K562 (cell line): ENCODE data around the gene OTUD5. TPM values are rescaled to one million over a fixed set of nuclear protein-coding genes. Genes with fewer than 3 reads are reported as not detected.

Experiments used
- ADNP ChIP-seq: fragments of 200-800 bp; sonication (Bioruptor generic); IDR thresholded peaks from 2 replicates; pipeline ENCODE4 v1.6.1; 2016; ENCODE audit warnings: missing genetic modification characterization, missing compliant biosample characterization
- BRCA1 ChIP-seq, 2 experiments: fragments of 450-650 bp in 1 of 2; sonication (generic) in 1 of 2; formaldehyde crosslinking in 1 of 2; IDR thresholded peaks; 2 replicates each; pipeline versions ENCODE4 v1.5.0 to v1.6.1; 2017 to 2020; ENCODE audit warnings: mild to moderate bottlenecking in 1 of 2, missing genetic modification reagents in 1 of 2
- BRD9 ChIP-seq: fragments of 450-650 bp; IDR thresholded peaks from 2 replicates; pipeline ENCODE4 v1.6.1; 2018; ENCODE audit warnings: low read depth; ENCODE audit not compliant: partially characterized antibody
- CCAR2 ChIP-seq: fragments of 200-400 bp; formaldehyde crosslinking; IDR thresholded peaks from 2 replicates; pipeline ENCODE4 v1.6.1; 2017; ENCODE audit warnings: mild to moderate bottlenecking, low read depth, low read length
- CHD1 ChIP-seq: fragments of 200-600 bp; sonication (generic); IDR thresholded peaks from one replicate; pipeline ENCODE4 v1.6.1; 2012; ENCODE audit warnings: mild to moderate bottlenecking, moderate library complexity, low read length, inconsistent platforms
- CSDE1 ChIP-seq, 2 experiments: fragments of 450-650 bp; IDR thresholded peaks; 2 replicates each; pipeline ENCODE4 v1.6.1; 2016; ENCODE audit warnings: mild to moderate bottlenecking in 1 of 2
- EP300 ChIP-seq: IDR thresholded peaks from 2 replicates; pipeline ENCODE4 v1.6.1; 2012; ENCODE audit warnings: low read length, improper control_type of control experiment
- IFI16 ChIP-seq: fragments of 250-450 bp; sonication (Bioruptor Pico); IDR thresholded peaks from 2 replicates; pipeline ENCODE4 v2.1.2; 2022; ENCODE audit warnings: mild to moderate bottlenecking, inconsistent platforms
- JUN ChIP-seq, 2 experiments: sonication (generic) in 1 of 2; formaldehyde crosslinking in 1 of 2; IDR thresholded peaks; 2 replicates each; pipeline versions ENCODE4 v1.6.1 to v1.8.0; 2012 to 2022; ENCODE audit warnings: borderline replicate concordance in 2 of 2, mild to moderate bottlenecking in 2 of 2, improper control_type of control experiment in 1 of 2, low read depth in 1 of 2, low read length in 1 of 2, missing genetic modification reagents in 1 of 2
- MXD1 ChIP-seq: fragments of 250-450 bp; sonication (Bioruptor Pico); IDR thresholded peaks from 2 replicates; pipeline ENCODE4 v1.8.0; 2021; ENCODE audit warnings: borderline replicate concordance, mild to moderate bottlenecking, moderate library complexity; ENCODE audit not compliant: poor library complexity, severe bottlenecking
- NBN ChIP-seq: fragments of 450-650 bp; IDR thresholded peaks from 2 replicates; pipeline ENCODE4 v1.6.1; 2016; ENCODE audit warnings: low read depth, mild to moderate bottlenecking
- NFE2 ChIP-seq: IDR thresholded peaks from 2 replicates; pipeline ENCODE4 v1.6.1; 2014; ENCODE audit warnings: antibody characterized with exemption, low read depth
- NFRKB ChIP-seq: fragments of 450-650 bp; IDR thresholded peaks from 2 replicates; pipeline ENCODE4 v1.6.1; 2016; ENCODE audit warnings: low read depth
- NR2F6 ChIP-seq: fragments of 450-650 bp; formaldehyde crosslinking; IDR thresholded peaks from 2 replicates; pipeline ENCODE4 v1.4.0; 2020; ENCODE audit warnings: mild to moderate bottlenecking
- POLR2AphosphoS2 ChIP-seq: IDR thresholded peaks from 2 replicates; pipeline ENCODE4 v1.6.1; 2012; ENCODE audit warnings: low read length, improper control_type of control experiment
- POLR2AphosphoS5 ChIP-seq: IDR thresholded peaks from 2 replicates; pipeline ENCODE4 v1.6.1; 2011; ENCODE audit warnings: mild to moderate bottlenecking, low read depth, low read length, moderate library complexity; ENCODE audit not compliant: control insufficient read depth, insufficient read depth
- RUNX1 ChIP-seq: sonication (generic); IDR thresholded peaks from 2 replicates; pipeline ENCODE4 v1.6.1; 2016; ENCODE audit warnings: antibody characterized with exemption, low read depth
- SIX5 ChIP-seq, 2 experiments: IDR thresholded peaks; 2 replicates each; pipeline ENCODE4 v1.6.1; 2011; ENCODE audit warnings: low read length in 2 of 2, borderline replicate concordance in 1 of 2, low read depth in 1 of 2, mild to moderate bottlenecking in 1 of 2, moderate library complexity in 1 of 2; ENCODE audit not compliant: insufficient read depth in 1 of 2
- SNRNP70 ChIP-seq: fragments of 200-400 bp; formaldehyde crosslinking; optimal IDR thresholded peaks from 2 replicates; pipeline ENCODE3; 2017; ENCODE audit warnings: low read depth, low read length
- TRIM28 ChIP-seq: fragments of 450-650 bp; IDR thresholded peaks from 2 replicates; pipeline ENCODE4 v1.6.1; 2017
- ZNF174 ChIP-seq: fragments of 250-450 bp; sonication (Bioruptor Pico); IDR thresholded peaks from 2 replicates; pipeline ENCODE4 v1.4.0; 2020; ENCODE audit warnings: mild to moderate bottlenecking
- ZNF449 ChIP-seq: fragments of 250-450 bp; sonication (Bioruptor Pico); IDR thresholded peaks from 2 replicates; pipeline ENCODE4 v1.8.0; 2022; ENCODE audit warnings: moderate library complexity, mild to moderate bottlenecking, inconsistent platforms
- ZSCAN29 ChIP-seq: fragments of 450-650 bp; IDR thresholded peaks from 2 replicates; pipeline ENCODE4 v1.6.1; 2017
- polyA plus RNA-seq, 8 experiments: library from polyadenylated mRNA; depleted of rRNA in 4 of 8; stranded (reverse) in 5 of 8; unstranded in 3 of 8; fragments of >200 nt; fragmentation: Nextera tagmentation in 2 of 8; fragmentation: Illumina TruSeq in 1 of 8; extraction: Ambion mirVana in 2 of 8; extraction: Trizol in 1 of 8; gene quantifications; 2 replicates each; pipeline versions ENCODE4 v1.2.1 to v1.2.3, GENCODE V29; 2011 to 2014; ENCODE audit warnings: inconsistent platforms in 1 of 8, missing spikeins in 1 of 8
- total RNA-seq, 7 experiments: library from RNA; depleted of rRNA in 6 of 7; stranded (reverse); fragments of >200 nt in 6 of 7; fragmentation: Illumina TruSeq in 2 of 7; extraction: Trizol in 2 of 7; gene quantifications; 2 replicates each; pipeline versions ENCODE4 v1.2.1 to v1.2.3, GENCODE V29; 2011 to 2021; ENCODE audit warnings: low replicate concordance in 1 of 7
- TF ChIP-seq, protein P1 (sequence below), 2 experiments: fragments of 450-650 bp in 1 of 2; sonication (generic) in 1 of 2; formaldehyde crosslinking; conservative IDR thresholded peaks; 2 replicates each; pipeline versions ENCODE4 v1.4.0 to v1.8.1; 2020 to 2022; ENCODE audit warnings: mild to moderate bottlenecking in 1 of 2, missing genetic modification reagents in 1 of 2
- TF ChIP-seq, protein P2 (sequence below), 2 experiments: fragments of 200-800 bp in 1 of 2; sonication (Bioruptor generic) in 1 of 2; sonication (generic) in 1 of 2; formaldehyde crosslinking in 1 of 2; IDR thresholded peaks in 1 of 2; conservative IDR thresholded peaks in 1 of 2; 2 replicates each; pipeline versions ENCODE4 v1.5.0 to v1.6.1; 2016 to 2020; ENCODE audit warnings: missing compliant biosample characterization in 1 of 2, missing genetic modification characterization in 1 of 2, missing genetic modification reagents in 1 of 2

The OTUD5 gene
- total and polyA plus RNA-seq, 9 of the 15 experiments (the other 6 are each of a cell fraction or from before 2014, with no cell fraction given), result 3.6 to 102 (median 59.0) TPM

GRCh38 chrX:48940404-48940955, 16.9 kb downstream of the OTUD5 start (continued):
- TF ChIP-seq, protein P1, sequence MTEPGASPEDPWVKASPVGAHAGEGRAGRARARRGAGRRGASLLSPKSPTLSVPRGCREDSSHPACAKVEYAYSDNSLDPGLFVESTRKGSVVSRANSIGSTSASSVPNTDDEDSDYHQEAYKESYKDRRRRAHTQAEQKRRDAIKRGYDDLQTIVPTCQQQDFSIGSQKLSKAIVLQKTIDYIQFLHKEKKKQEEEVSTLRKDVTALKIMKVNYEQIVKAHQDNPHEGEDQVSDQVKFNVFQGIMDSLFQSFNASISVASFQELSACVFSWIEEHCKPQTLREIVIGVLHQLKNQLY (CRISPR knock-in tag; conservative IDR thresholded peaks at IDR 0.05), result no peak
- peak; percentile 70 for TF ChIP-seq BRD9
- no peak for TF ChIP-seq CCAR2
- TF ChIP-seq SIX5 (IDR thresholded peaks at IDR 0.05; ENCODE audit: borderline replicate concordance in 1 of 2, insufficient read depth in 1 of 2, low read depth in 1 of 2, low read length in 2 of 2), result no peak
- no peak for TF ChIP-seq ZSCAN29
- 0 out of 2 replicates have a peak, but pooled peaks have one; percentile 66 for TF ChIP-seq ZNF174 (CRISPR knock-in tag)
- TF ChIP-seq SNRNP70, result no peak
- no peak for TF ChIP-seq CHD1
- no peak; the same call in 1 of the 2 replicates for TF ChIP-seq JUN (IDR thresholded peaks at IDR 0.05; ENCODE audit: borderline replicate concordance, low read depth, low read length)
- no peak for TF ChIP-seq JUN (CRISPR knock-in tag; IDR thresholded peaks at IDR 0.05; ENCODE audit: borderline replicate concordance)
- TF ChIP-seq CSDE1 (IDR thresholded peaks at IDR 0.05), result no peak
- TF ChIP-seq ADNP, result no peak
- no peak; the same call in 1 of the 2 replicates for TF ChIP-seq ZNF449
- TF ChIP-seq MXD1 (CRISPR knock-in tag), result peak; percentile 21
- TF ChIP-seq POLR2AphosphoS2, result no peak
- TF ChIP-seq, protein P2, sequence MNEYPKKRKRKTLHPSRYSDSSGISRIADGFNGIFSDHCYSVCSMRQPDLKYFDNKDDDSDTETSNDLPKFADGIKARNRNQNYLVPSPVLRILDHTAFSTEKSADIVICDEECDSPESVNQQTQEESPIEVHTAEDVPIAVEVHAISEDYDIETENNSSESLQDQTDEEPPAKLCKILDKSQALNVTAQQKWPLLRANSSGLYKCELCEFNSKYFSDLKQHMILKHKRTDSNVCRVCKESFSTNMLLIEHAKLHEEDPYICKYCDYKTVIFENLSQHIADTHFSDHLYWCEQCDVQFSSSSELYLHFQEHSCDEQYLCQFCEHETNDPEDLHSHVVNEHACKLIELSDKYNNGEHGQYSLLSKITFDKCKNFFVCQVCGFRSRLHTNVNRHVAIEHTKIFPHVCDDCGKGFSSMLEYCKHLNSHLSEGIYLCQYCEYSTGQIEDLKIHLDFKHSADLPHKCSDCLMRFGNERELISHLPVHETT (CRISPR knock-in tag; conservative IDR thresholded peaks at IDR 0.05 in 1 of 2, IDR thresholded peaks at IDR 0.05 in 1 of 2), result peak in 1 of 2 experiments; percentile 85; a peak in 2 of 4 replicates
- TF ChIP-seq NFRKB, result peak; percentile 28; the same call in 1 of the 2 replicates
- TF ChIP-seq NBN, result no peak
- TF ChIP-seq BRCA1 (IDR thresholded peaks at IDR 0.05), result no peak
- TF ChIP-seq BRCA1 (CRISPR knock-in tag; IDR thresholded peaks at IDR 0.05), result no peak
- peak; percentile 71; the same call in 1 of the 2 replicates for TF ChIP-seq POLR2AphosphoS5
- TF ChIP-seq NR2F6 (CRISPR knock-in tag), result no peak
- no peak for TF ChIP-seq TRIM28
- 0 out of 2 replicates have a peak, but pooled peaks have one; percentile 16 for TF ChIP-seq IFI16 (CRISPR knock-in tag)
- TF ChIP-seq EP300, result peak; percentile 87
- TF ChIP-seq NFE2, result peak; percentile 98
- TF ChIP-seq RUNX1, result 0 out of 2 replicates have a peak, but pooled peaks have one; percentile 41
